GM18505 (cell line): ENCODE results near the gene SLC9A9.
A peak's percentile ranks its signal among the peaks of the same experiment; 100 is the strongest.

Experiments
- ATAC-seq: cut with Tn5 transposase; IDR thresholded peaks from one replicate; pipeline ENCODE4 v1.9.1; 2021; ENCODE audit not compliant: unreplicated experiment
- POLR2A ChIP-seq: IDR thresholded peaks from 4 replicates; pipeline ENCODE4 v1.6.1; 2011; ENCODE audit warnings: borderline replicate concordance; ENCODE audit not compliant: insufficient read depth, insufficient read length; ENCODE audit errors: extremely low read depth

SLC9A9 gene

GRCh38 chr3:143753006-143753405 lies 95.3 kb downstream of the SLC9A9 start:
- no peak for ATAC-seq
- no peak for TF ChIP-seq POLR2A

DNA sequence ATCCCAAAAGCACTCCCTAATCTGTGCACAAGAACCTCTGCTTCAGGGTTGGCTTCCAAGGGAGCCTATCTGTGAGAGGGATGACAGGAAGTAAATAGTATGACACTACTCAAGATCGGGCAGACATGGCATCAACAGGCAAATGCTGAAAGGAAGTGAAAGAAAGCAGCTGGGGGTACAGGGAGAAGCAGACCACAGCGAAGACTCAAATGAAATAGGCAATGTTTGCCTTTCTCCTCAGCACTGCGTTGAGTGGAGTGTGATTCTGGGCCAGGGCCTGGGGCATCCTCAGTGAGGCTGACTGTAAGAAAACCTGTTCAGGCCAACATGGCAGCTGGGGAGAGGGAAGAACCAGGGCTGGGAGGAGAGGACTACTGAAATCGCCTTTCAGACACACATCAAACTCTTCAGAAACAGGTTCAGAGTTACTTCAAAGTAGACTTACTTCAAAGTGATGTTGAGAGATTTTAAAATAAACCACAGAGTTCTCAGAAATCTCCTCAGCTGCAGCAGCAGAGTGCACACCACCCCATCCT lies 96.6 kb downstream of the SLC9A9 start:
- TF ChIP-seq POLR2A: no peak
- ATAC-seq: peak; percentile 81

DNA sequence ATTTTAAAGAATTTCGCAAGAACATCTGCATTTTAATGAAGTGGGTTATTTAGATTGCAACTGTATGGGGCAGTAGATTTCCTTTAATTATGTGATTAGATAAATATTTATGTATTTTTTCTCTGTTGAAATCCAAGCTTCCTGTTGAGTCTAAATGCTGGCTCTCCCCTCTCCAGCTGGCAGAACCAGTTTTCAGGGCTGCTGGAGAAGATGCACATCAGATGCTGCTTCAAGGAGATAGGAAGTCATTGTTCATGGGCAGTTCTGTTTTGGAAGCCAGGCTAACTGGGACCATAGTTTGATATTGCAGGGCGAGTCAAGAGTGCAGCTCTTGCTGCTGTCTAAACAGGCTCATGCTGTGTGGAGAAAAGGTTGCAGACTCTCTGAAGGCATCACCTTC lies 97.4 kb downstream of the SLC9A9 start:
- TF ChIP-seq POLR2A: no peak
- ATAC-seq: no peak

DNA sequence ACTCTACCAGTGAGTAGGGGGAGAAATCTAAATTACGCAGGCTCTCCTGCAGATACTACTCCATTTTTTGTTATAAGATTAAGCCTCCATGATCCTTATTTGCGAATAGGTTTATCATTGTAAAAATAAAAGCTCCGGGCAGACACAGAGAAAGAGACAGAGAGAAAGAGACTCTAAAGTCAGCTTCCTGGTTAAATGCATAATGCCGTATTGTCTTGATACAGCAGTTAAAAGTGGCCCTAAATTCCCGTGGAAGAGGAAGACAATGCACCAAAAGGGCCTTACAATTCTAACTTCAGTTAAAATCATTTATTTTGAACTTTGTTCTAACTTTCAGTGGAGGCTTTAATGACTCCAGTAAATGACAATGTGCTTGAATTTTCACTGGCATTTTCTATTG lies 98.3 kb downstream of the SLC9A9 start:
- TF ChIP-seq POLR2A: no peak

GRCh38 chr3:143737065-143737464 lies 111.2 kb downstream of the SLC9A9 start:
- ATAC-seq: no peak
- TF ChIP-seq POLR2A: no peak

More for the DNA sequence above, 98.3 kb downstream of the SLC9A9 start:
- no peak for ATAC-seq

- TF ChIP-seq POLR2A: no peak
- no peak for ATAC-seq
Measured at GRCh38 chr3:143736205-143736997, 111.9 kb downstream of the SLC9A9 start.

- no peak for ATAC-seq
- no peak for TF ChIP-seq POLR2A
Measured at GRCh38 chr3:143731776-143732175, 116.5 kb downstream of the SLC9A9 start.

GRCh38 chr3:143731320-143731719 lies 116.9 kb downstream of the SLC9A9 start:
- no peak for ATAC-seq
- no peak for TF ChIP-seq POLR2A

DNA sequence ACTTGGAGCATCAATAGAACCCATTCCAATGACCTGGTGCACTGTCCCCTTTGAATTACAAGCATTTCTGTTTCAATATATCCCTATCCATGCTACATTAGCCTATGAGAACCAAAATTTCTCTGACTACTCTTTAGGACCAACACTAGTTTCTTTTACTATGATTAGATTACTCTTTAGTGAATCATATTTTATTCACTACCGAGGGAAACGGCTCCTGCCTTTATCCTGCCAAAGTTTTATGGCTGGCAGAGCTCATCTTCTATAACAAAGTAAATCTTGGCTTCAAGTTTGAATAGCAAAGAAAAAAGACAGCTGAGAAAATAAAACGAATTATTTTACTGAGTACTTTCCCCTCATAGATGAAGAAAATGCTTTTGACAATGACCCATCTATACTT lies 120.9 kb downstream of the SLC9A9 start:
- no peak for TF ChIP-seq POLR2A
- ATAC-seq: no peak

- no peak for ATAC-seq
- TF ChIP-seq POLR2A: no peak
Measured at GRCh38 chr3:143726727-143727126, 121.5 kb downstream of the SLC9A9 start.

- ATAC-seq: no peak
- TF ChIP-seq POLR2A: no peak
Measured at GRCh38 chr3:143720381-143720780, 127.9 kb downstream of the SLC9A9 start.

DNA sequence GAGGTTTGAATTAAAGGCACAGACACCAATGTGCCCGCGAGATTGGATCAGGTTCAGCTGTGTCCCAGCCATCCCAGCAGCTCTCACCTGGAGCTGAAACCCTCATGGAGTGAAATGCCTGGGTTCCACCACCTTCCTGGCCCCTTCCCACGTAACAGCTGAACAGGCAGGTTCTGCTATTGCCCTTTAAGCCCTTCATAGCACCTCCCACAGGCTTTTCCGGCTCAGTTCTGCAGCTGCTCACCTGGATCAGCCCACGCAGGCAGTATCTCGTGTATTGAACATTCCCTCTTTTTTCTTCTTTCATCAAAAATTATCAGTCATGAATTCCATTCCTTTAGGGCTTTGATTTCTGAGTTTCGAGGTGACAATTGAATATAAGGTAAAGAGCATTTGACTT lies 129.8 kb downstream of the SLC9A9 start:
- no peak for ATAC-seq
- TF ChIP-seq POLR2A: no peak

- ATAC-seq: no peak
- no peak for TF ChIP-seq POLR2A
Measured at GRCh38 chr3:143716731-143717130, 131.5 kb downstream of the SLC9A9 start.

DNA sequence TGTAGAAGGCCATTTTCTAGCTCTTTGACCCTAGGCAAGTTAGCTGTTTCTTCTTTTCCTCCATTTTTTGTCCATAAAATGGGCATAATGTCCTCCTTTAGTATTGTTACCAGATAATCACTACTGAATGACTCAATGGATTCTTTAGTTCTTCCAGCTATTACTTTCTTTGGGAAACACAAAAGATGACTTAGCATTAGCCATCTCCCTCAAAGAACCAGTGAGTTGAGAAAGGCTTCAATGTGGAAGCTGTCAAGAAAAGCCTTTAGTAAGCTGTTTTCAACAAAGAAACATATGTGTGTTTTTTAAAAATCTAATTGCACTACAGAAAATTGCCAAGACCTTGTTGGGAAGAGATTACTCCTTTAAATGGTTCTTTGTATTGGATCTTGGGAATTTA lies 135.7 kb downstream of the SLC9A9 start:
- no peak for ATAC-seq
- TF ChIP-seq POLR2A: no peak

- no peak for TF ChIP-seq POLR2A
- ATAC-seq: no peak
Measured at GRCh38 chr3:143707848-143708247, 140.4 kb downstream of the SLC9A9 start.

- no peak for ATAC-seq
- TF ChIP-seq POLR2A: no peak
Measured at GRCh38 chr3:143700431-143700975, 147.8 kb downstream of the SLC9A9 start.
